HEK293T (cell line): ENCODE data around the gene ETNPPL.

ENCODE experiments used
- CTCF ChIA-PET: fragments of 350-600 bp; formaldehyde crosslinking; extraction: SDS; loops from one replicate; lab custom pipeline; 2021; ENCODE audit warnings: antibody characterized with exemption, inconsistent platforms; lab: Yijun Ruan, JAX
- POLR2A ChIA-PET: fragments of 350-600 bp; formaldehyde crosslinking; extraction: SDS; loops from one replicate; lab custom pipeline; 2020; ENCODE audit warnings: antibody characterized with exemption, inconsistent platforms; lab: Yijun Ruan, JAX
- DNase-seq: peaks from one replicate; pipeline ENCODE4 v3.0.0; 2012; ENCODE audit warnings: mixed read lengths; ENCODE audit errors: extremely low spot score
- ARNT ChIP-seq: fragments of 450-650 bp; IDR thresholded peaks from 2 replicates; pipeline ENCODE4 v1.6.1; 2017; ENCODE audit warnings: mild to moderate bottlenecking
- BHLHE40 ChIP-seq: fragments of 450-650 bp; IDR thresholded peaks from 2 replicates; pipeline ENCODE4 v1.6.1; 2016; ENCODE audit warnings: mild to moderate bottlenecking, moderate library complexity, borderline replicate concordance
- CTBP1 ChIP-seq: fragments of 450-650 bp; IDR thresholded peaks from 2 replicates; pipeline ENCODE4 v1.6.1; 2016; ENCODE audit warnings: borderline replicate concordance
- ELF4 ChIP-seq: fragments of 450-650 bp; IDR thresholded peaks from 2 replicates; pipeline ENCODE4 v1.6.1; 2017; ENCODE audit warnings: antibody characterized with exemption
- FOXA1 ChIP-seq: fragments of 450-650 bp; IDR thresholded peaks from 2 replicates; pipeline ENCODE4 v1.6.1; 2016; ENCODE audit warnings: mild to moderate bottlenecking
- FOXK2 ChIP-seq: fragments of 450-650 bp; IDR thresholded peaks from 2 replicates; pipeline ENCODE4 v1.6.1; 2016; ENCODE audit warnings: mild to moderate bottlenecking
- FOXM1 ChIP-seq: fragments of 450-650 bp; IDR thresholded peaks from 2 replicates; pipeline ENCODE4 v1.6.1; 2017; ENCODE audit warnings: mild to moderate bottlenecking, borderline replicate concordance
- HDGF ChIP-seq: fragments of 450-650 bp; IDR thresholded peaks from 2 replicates; pipeline ENCODE4 v1.6.1; 2017; ENCODE audit warnings: antibody characterized with exemption, borderline replicate concordance
- L3MBTL2 ChIP-seq: fragments of 450-650 bp; conservative IDR thresholded peaks from 2 replicates; pipeline ENCODE4 v1.6.1; 2016; ENCODE audit warnings: mild to moderate bottlenecking
- LEF1 ChIP-seq: fragments of 450-650 bp; IDR thresholded peaks from 2 replicates; pipeline ENCODE4 v1.6.1; 2017; ENCODE audit warnings: mild to moderate bottlenecking, borderline replicate concordance
- NFRKB ChIP-seq: fragments of 450-650 bp; IDR thresholded peaks from 2 replicates; pipeline ENCODE4 v1.6.1; 2016; ENCODE audit warnings: mild to moderate bottlenecking, moderate library complexity
- SP1 ChIP-seq: fragments of 450-650 bp; IDR thresholded peaks from 2 replicates; pipeline ENCODE4 v1.6.1; 2017
- SUZ12 ChIP-seq: fragments of 450-650 bp; IDR thresholded peaks from 2 replicates; pipeline ENCODE4 v1.6.1; 2016; ENCODE audit warnings: mild to moderate bottlenecking
- TARDBP ChIP-seq: fragments of 450-650 bp; IDR thresholded peaks from 2 replicates; pipeline ENCODE4 v1.6.1; 2016
- ZNF384 ChIP-seq: fragments of 450-650 bp; IDR thresholded peaks from 2 replicates; pipeline ENCODE4 v1.6.1; 2016
- TF ChIP-seq, protein P1 (sequence below): fragments of 450-650 bp; IDR thresholded peaks from 2 replicates; pipeline ENCODE4 v1.6.1; 2016

ETNPPL gene

DNA sequence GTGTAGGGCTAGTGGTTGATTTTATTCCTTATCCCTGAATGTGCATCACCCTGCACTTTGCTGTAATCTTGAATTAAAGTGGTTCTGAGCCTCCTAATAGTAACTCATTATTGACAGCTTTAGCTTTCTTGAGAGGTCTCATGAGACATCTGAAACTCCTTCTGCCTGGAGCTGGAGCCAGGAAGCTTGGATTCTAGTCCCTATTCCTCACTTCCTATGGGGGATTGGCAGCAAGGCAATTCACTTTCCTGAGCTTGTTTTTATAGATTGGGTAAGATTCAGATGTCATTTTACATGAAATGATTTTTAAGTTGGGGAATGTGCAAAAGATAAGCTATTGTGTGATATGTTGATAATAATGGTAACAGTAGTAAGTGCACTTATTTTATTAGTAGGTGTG is 17.1 kb upstream of the ETNPPL start:
- ChIA-PET CTCF (no interaction called here), POLR2A (no interaction called here)
- no peak for TF ChIP-seq ZNF384
- TF ChIP-seq CTBP1 = no peak
- no peak for TF ChIP-seq FOXA1
- no peak for TF ChIP-seq FOXM1
- TF ChIP-seq ELF4 = no peak
- TF ChIP-seq BHLHE40 = no peak
- no peak for TF ChIP-seq SUZ12
- TF ChIP-seq FOXK2 = no peak
- no peak for TF ChIP-seq TARDBP
- TF ChIP-seq HDGF = no peak
- TF ChIP-seq SP1 = no peak
- TF ChIP-seq ARNT = no peak
- TF ChIP-seq NFRKB = no peak
- TF ChIP-seq, protein P1, sequence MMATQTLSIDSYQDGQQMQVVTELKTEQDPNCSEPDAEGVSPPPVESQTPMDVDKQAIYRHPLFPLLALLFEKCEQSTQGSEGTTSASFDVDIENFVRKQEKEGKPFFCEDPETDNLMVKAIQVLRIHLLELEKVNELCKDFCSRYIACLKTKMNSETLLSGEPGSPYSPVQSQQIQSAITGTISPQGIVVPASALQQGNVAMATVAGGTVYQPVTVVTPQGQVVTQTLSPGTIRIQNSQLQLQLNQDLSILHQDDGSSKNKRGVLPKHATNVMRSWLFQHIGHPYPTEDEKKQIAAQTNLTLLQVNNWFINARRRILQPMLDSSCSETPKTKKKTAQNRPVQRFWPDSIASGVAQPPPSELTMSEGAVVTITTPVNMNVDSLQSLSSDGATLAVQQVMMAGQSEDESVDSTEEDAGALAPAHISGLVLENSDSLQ = no peak
- no peak for TF ChIP-seq L3MBTL2
- DNase-seq = no peak

DNA sequence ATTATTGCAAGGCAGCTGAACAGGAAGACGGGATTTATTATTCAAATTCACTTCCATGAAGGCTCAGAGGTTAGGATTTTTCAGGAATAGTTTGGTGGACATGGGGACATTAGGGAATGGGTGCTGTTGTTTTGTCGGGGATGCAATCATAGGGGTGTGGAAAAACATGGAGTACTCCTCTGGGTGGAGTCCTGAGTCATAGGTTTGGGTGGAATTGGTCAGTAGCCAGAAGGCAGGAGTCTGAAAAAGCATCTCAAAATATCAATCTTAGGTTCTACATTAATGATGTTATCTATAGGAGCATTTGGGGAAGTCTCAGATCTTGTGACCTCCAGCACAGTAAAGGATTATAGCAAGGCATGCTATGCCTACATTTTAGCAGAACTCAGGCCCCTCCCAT is 14.5 kb upstream of the ETNPPL start:
- ChIA-PET CTCF (no interaction called here), POLR2A (no interaction called here)
- DNase-seq = no peak

DNA sequence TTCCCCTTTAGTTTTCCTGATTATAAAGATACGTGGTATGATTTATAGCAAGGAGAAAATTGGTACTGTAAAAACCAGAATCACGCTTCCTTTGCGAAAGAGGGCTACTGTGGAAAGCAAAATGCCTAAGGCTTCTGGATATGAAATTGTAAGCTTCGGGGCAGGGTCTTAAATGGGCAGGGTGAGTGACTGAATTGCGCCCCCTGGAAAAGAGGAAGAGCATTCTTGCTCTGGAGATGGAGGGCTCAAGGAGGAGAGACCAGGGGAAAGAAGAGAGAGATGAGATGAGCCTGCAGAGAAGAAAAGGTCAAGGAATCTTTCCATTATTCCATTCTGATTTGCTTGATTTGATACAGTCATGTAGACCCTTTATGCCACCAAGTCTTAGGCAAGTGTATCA is 13.1 kb upstream of the ETNPPL start:
- POLR2A ChIA-PET = no interaction called here
- DNase-seq = no peak
- CTCF ChIA-PET = no interaction called here
- TF ChIP-seq FOXK2 (no peak), HDGF (no peak), L3MBTL2 (no peak), ZNF384 (no peak), CTBP1 (no peak), SP1 (no peak), NFRKB (no peak)

More for the DNA sequence above, 14.5 kb upstream of the ETNPPL start:
- TF ChIP-seq CTBP1 = no peak

- CTCF ChIA-PET = no interaction called here
- no peak for DNase-seq
- TF ChIP-seq L3MBTL2 = no peak
- no peak for TF ChIP-seq LEF1
- no peak for TF ChIP-seq CTBP1
- TF ChIP-seq FOXA1 = no peak
- no peak for TF ChIP-seq NFRKB
- TF ChIP-seq BHLHE40 = no peak
- TF ChIP-seq FOXK2 = no peak
- no peak for TF ChIP-seq FOXM1
- no peak for TF ChIP-seq SUZ12
- no peak for TF ChIP-seq HDGF
- TF ChIP-seq ZNF384 = no peak
- TF ChIP-seq SP1 = no peak
- TF ChIP-seq TARDBP = no peak
- POLR2A ChIA-PET = no interaction called here
Observed at GRCh38 chr4:108774809-108775530, 12.1 kb upstream of the ETNPPL start.

DNA sequence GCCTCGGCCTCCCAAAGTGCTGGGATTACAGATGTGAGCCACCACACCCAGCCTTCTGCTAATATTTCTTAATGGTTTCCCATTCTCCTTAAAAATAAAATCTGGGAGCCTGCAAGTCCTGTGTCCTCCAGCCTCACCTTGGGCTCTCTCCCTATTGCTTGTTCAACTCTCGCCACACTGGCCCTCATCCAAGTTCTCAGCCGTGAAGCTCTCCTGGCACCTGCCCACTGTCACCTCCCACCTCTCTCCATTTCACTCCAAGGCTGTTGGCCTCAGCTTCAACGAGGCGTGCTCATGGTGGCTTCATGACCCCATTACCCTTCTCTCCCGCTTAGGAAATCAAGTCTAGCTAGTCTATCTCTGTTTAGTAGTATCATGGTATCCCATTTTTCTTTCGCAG is 9.5 kb upstream of the ETNPPL start:
- CTCF ChIA-PET = no interaction called here
- no peak for DNase-seq
- POLR2A ChIA-PET = no interaction called here
- TF ChIP-seq CTBP1 (no peak), ARNT (no peak), BHLHE40 (no peak), ZNF384 (no peak), FOXM1 (no peak), NFRKB (no peak), FOXA1 (no peak), FOXK2 (no peak), HDGF (no peak), TARDBP (no peak), SUZ12 (no peak), LEF1 (no peak), L3MBTL2 (no peak), ELF4 (no peak), SP1 (no peak)
- TF ChIP-seq, protein P1 = no peak

DNA sequence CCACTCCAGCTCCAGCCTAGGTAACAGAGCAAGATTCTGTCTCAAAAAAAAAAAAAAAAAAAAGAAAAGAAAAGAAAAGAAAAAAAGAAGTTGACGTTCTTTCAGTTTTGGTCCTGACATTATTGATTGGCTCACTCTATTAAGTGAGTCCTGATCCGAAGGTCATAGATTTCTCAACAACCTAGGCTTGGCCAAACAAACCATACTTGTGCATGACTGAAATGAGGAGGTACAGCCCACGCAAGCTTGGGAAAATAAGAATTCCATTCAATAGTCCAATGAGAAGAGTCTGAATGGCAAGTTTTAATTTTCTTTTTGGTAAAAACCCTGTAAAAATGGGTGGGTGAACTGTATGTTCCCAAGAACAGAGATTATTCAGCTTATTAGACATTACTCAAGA is 3.2 kb upstream of the ETNPPL start:
- DNase-seq = no peak
- TF ChIP-seq CTBP1 = no peak
- no peak for TF ChIP-seq ZNF384
- TF ChIP-seq NFRKB = no peak
- no peak for TF ChIP-seq FOXK2
- no peak for TF ChIP-seq ARNT
- no peak for TF ChIP-seq FOXM1
- no peak for TF ChIP-seq BHLHE40
- TF ChIP-seq LEF1 = no peak
- TF ChIP-seq, protein P1 = no peak
- TF ChIP-seq ELF4 = no peak
- TF ChIP-seq SP1 = no peak
- no peak for TF ChIP-seq HDGF
- no peak for TF ChIP-seq L3MBTL2
- TF ChIP-seq SUZ12 = no peak
- ChIA-PET CTCF (no interaction called here), POLR2A (no interaction called here)
